ENCODE measurements around the gene PDCD1.
"Not testable (repeated sequence)": the region's sequence is repeated elsewhere in the genome, so short reads cannot be mapped to it uniquely, and the experiment has no call there.

The PDCD1 gene

GRCh38 chr2:241823531-241824437 is 34.9 kb downstream of the PDCD1 start:
- DNase-seq = not testable (repeated sequence)

- DNase-seq = no peak
These were observed 36.5 kb downstream of the PDCD1 start for GRCh38 chr2:241822264-241822623.

- no peak for DNase-seq
These were observed 37.0 kb downstream of the PDCD1 start for GRCh38 chr2:241821460-241822263.

GRCh38 chr2:241820625-241821384 is 37.9 kb downstream of the PDCD1 start:
- DNase-seq = no peak

- not testable (repeated sequence) for DNase-seq
These were observed 38.6 kb downstream of the PDCD1 start for GRCh38 chr2:241819947-241820624.

GRCh38 chr2:241818943-241819270 is 39.8 kb downstream of the PDCD1 start:
- DNase-seq = no peak

GRCh38 chr2:241818229-241818942 is 40.3 kb downstream of the PDCD1 start:
- no peak for DNase-seq

GRCh38 chr2:241817821-241818215 is 40.9 kb downstream of the PDCD1 start:
- not testable (repeated sequence) for DNase-seq

GRCh38 chr2:241817126-241817820 is 41.4 kb downstream of the PDCD1 start:
- DNase-seq = no peak

GRCh38 chr2:241816431-241817121 is 42.1 kb downstream of the PDCD1 start:
- no peak for DNase-seq

- no peak for DNase-seq
These were observed 42.9 kb downstream of the PDCD1 start for GRCh38 chr2:241815477-241816430.

GRCh38 chr2:241814643-241815476 is 43.8 kb downstream of the PDCD1 start:
- DNase-seq = no peak

GRCh38 chr2:241814393-241814642 is 44.4 kb downstream of the PDCD1 start:
- DNase-seq = no peak

GRCh38 chr2:241813644-241814392 is 44.9 kb downstream of the PDCD1 start:
- DNase-seq = no peak

- no peak for DNase-seq
These were observed 45.7 kb downstream of the PDCD1 start for GRCh38 chr2:241812730-241813643.

GRCh38 chr2:241811952-241812729 is 46.6 kb downstream of the PDCD1 start:
- no peak for DNase-seq
